Measurements from ENCODE around the gene GRK6. TPM values are rescaled to one million over a fixed set of nuclear protein-coding genes. Genes with fewer than 3 reads are reported as not detected.
A peak's percentile ranks its signal among the peaks of the same experiment; 100 is the strongest.

Gene GRK6
- total RNA-seq, 3 donors from 2014 or later: 38.4 to 48.1 (median 46.7) TPM

DNA sequence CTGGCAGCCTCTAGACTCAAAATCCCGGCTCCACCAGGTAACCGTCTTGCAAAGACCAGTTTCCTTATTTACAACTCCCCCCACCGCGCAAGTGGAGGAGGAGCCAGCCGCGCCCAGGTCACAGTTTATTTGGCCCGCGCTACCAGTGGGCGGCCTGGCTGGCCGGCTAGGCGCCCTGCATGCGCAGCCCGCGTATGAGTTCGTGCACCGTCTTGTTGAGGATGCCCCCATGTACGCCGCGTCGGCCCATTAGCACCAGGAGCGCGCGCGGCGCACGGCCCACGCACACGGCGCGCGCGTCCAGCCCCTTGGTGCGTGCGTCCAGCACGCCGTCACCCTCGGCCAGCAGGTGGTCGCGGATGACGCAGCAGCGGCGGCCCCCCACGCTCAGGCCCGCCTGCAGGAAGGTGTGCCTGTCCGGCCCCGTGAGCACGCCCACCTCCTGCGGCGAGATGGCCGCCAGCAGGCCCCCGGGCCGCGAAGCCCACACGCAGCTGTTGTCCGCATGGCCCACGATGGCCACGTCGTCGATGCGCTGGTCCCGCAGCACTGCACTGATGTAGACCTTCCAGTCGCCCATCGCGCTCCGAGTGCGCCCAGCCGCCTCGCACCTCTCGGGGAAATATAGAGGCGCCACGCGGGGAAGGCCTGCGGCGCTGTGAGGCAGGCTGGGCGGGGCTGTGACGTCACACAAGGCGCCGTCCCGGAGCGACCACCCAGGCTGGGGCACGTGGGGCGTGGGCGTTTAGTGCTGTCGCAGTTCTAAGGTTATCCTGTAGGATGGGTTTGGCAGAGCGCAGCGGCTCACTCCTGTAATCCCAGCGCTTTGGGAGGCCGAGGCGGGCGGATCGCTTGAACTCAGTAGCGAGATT is 26.2 kb upstream of the GRK6 start, which contains the start of gene PFN3:
PFN3 (minus strand) TSS at position 665 of the 872 bp plus-strand sequence; CDS start at position 580, 85 bp downstream.
- no peaks in the 10 kb centered on the region for H3K9me3 ChIP-seq
- no peak within 1 kb of the TSS for H3K4me3 ChIP-seq
- intact Hi-C loops (cut with DNase I, micrococcal nuclease): no loop called here
- DNase-seq: peak; percentile 78 to 87 (median 86)
- no peaks in the 10 kb centered on the region for H3K36me3 ChIP-seq (ENCODE audit: low read depth)
- peak; percentile 28 for ATAC-seq
- peaks cover 35% of the 10 kb centered on the region for H3K4me1 ChIP-seq (ENCODE audit: low read depth)
- TF ChIP-seq CTCF (IDR thresholded peaks at IDR 0.05): no peak

DNA sequence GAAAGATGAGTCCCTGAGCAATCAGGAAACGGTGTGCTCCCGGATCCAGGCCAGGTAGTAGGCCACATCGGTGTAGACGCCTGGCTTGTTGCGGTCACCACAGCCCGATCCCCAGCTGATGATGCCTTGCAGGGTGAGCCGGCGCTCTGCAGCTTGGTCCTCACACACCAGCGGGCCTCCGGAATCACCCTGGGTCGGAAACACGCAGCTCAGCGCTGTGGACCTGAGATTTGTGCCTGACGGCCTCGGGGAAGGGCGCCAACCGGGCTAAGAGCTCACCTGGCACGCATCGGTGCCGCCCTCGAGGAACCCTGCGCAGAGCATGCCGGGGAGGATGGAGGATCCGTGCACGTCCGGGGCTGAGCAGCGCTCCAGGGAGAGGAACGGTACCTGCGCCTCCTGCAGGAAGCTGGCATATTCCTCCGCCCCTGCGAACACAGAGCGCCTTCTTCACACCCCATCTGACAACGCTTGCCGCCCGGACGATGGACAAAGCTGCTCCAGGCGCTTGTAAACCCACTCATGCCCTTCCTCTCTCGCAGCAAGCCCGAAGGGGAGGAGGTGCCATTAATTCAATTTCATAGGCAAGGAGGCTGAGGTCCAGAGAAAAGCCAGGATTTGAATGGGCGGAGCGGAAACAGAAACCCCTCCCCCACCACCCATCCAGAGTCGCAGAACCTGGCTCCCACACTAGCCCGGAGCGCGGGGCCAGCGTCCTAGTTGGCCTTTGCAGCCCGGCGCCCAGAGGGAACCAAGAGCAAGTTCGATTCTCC is 24.0 kb upstream of the GRK6 start:
- intact Hi-C loops (cut with DNase I, micrococcal nuclease): no loop called here
- Histone ChIP-seq H3K4me1 (ENCODE audit: low read depth) (peaks cover 35% of the 10 kb centered on the region), H3K9me3 (no peaks in the 10 kb centered on the region), H3K4me3 (no peak overlapping the region), H3K36me3 (ENCODE audit: low read depth) (no peaks in the 10 kb centered on the region)
- peak; percentile 87 to 90 (median 90) for DNase-seq
- peak; percentile 72 for ATAC-seq
- TF ChIP-seq CTCF (IDR thresholded peaks at IDR 0.05): peak; percentile 50

DNA sequence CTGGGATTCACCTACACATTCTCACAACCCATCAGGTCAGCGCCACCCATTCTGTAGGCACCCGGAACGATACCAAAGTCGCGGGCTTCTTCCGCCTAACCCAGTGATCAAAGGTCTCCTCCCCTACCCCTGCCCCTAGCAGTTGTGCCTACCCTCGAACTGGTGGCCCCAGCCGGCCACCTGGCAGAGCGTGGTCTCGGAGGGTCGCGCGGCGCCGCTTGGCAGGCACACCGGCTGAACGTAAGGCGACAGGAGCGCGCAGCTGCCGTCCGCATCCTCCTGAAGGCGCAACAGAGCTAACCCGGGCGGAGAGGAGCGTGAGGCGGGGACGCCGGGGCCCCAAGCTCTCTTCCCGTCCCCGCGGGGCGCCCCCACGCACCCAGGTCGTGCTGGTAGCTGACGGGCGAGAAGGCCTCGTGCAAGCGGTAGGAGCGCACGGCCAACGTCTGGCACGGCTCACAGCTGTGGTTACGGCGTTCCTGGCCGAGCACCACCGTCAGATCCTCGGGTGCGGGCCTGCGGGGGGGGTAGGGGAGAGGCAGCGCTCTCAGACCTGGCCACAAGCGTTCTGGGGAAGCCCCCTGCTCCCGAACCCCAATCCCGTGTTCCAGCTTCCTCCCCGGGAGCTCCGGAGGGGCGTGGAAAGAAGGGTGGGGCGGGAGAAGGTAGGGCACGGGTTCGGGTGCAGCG is 23.2 kb upstream of the GRK6 start:
- H3K9me3 ChIP-seq: no peaks in the 10 kb centered on the region
- DNase-seq (peak; percentile 53 to 82 (median 74)), ATAC-seq (peak; percentile 41)
- peaks cover 35% of the 10 kb centered on the region for H3K4me1 ChIP-seq (ENCODE audit: low read depth)
- intact Hi-C loops (cut with DNase I, micrococcal nuclease): no loop called here
- no peaks in the 10 kb centered on the region for H3K36me3 ChIP-seq (ENCODE audit: low read depth)
- no peak for TF ChIP-seq CTCF (IDR thresholded peaks at IDR 0.05)
- H3K4me3 ChIP-seq: peak overlapping the region; percentile 3

- TF ChIP-seq CTCF (IDR thresholded peaks at IDR 0.05): peak; percentile 65
- no peaks in the 10 kb centered on the region for H3K36me3 ChIP-seq (ENCODE audit: low read depth)
- H3K9me3 ChIP-seq: no peaks in the 10 kb centered on the region
- H3K4me3 ChIP-seq: peak overlapping the region; percentile 16
- peaks cover 35% of the 10 kb centered on the region for H3K4me1 ChIP-seq (ENCODE audit: low read depth)
- intact Hi-C loops (cut with DNase I, micrococcal nuclease): no loop called here
- ATAC-seq: peak; percentile 82
- peak; percentile 88 to 94 (median 93) for DNase-seq
Measured at GRCh38 chr5:177403792-177404640, 22.5 kb upstream of the GRK6 start.

Measured in mucosa of descending colon (tissue), 3 donors.